GM23248 (cell line): ENCODE measurements around the gene TCF4. TPM values are rescaled to one million over a fixed set of nuclear protein-coding genes. Genes with fewer than 3 reads are reported as not detected.

Experiments used
- DNase-seq: peaks from one replicate; pipeline ENCODE4 v3.0.0-alpha.2; 2015
- H2AFZ ChIP-seq: fragments of 200-600 bp; sonication (generic); 2 replicates; pipeline ENCODE4 v1.6.1; 2016; ENCODE audit warnings: antibody characterized with exemption
- H3F3A ChIP-seq: fragments of 200-600 bp; sonication (generic); 2 replicates; pipeline ENCODE4 v1.6.1; 2016; ENCODE audit warnings: mild to moderate bottlenecking, antibody characterized with exemption, mixed run types; ENCODE audit not compliant: insufficient read depth
- H3K27ac ChIP-seq: fragments of 200-600 bp; sonication (generic); 2 replicates; pipeline ENCODE4 v1.5.1; 2016; ENCODE audit warnings: mild to moderate bottlenecking
- H3K27me3 ChIP-seq: fragments of 200-600 bp; sonication (generic); replicated peaks from 2 replicates; pipeline ENCODE4 v1.6.1; 2016; ENCODE audit warnings: mild to moderate bottlenecking; ENCODE audit not compliant: insufficient read depth
- H3K36me3 ChIP-seq: fragments of 200-600 bp; sonication (generic); 2 replicates; pipeline ENCODE4 v1.6.1; 2016; ENCODE audit warnings: low read depth, mild to moderate bottlenecking
- H3K4me1 ChIP-seq: fragments of 200-600 bp; sonication (generic); 2 replicates; pipeline ENCODE4 v1.6.1; 2016; ENCODE audit warnings: mild to moderate bottlenecking; ENCODE audit not compliant: insufficient read depth
- H3K4me2 ChIP-seq: fragments of 200-600 bp; sonication (generic); one replicate; pipeline ENCODE4 v1.6.1; 2016; ENCODE audit warnings: mild to moderate bottlenecking; ENCODE audit not compliant: unreplicated experiment
- H3K4me3 ChIP-seq: fragments of 200-600 bp; sonication (generic); 2 replicates; pipeline ENCODE4 v1.5.1; 2016; ENCODE audit warnings: mild to moderate bottlenecking
- H3K79me2 ChIP-seq: fragments of 200-600 bp; sonication (generic); 2 replicates; pipeline ENCODE4 v1.6.1; 2016; ENCODE audit warnings: mild to moderate bottlenecking; ENCODE audit not compliant: insufficient read depth
- H3K9ac ChIP-seq: fragments of 200-600 bp; sonication (generic); 2 replicates; pipeline ENCODE4 v1.6.1; 2016; ENCODE audit warnings: mild to moderate bottlenecking
- H3K9me2 ChIP-seq: fragments of 200-600 bp; sonication (generic); 2 replicates; pipeline ENCODE4 v1.6.1; 2016; ENCODE audit warnings: mixed run types, mild to moderate bottlenecking, moderate library complexity; ENCODE audit not compliant: insufficient read depth
- H3K9me3 ChIP-seq: fragments of 200-600 bp; sonication (generic); one replicate; pipeline ENCODE4 v1.6.1; 2017; ENCODE audit warnings: low read depth
- H4K20me1 ChIP-seq: fragments of 200-600 bp; sonication (generic); 2 replicates; pipeline ENCODE4 v1.6.0; 2016; ENCODE audit not compliant: insufficient read depth
- EZH2 ChIP-seq: fragments of 200-600 bp; sonication (generic); IDR thresholded peaks from 2 replicates; pipeline ENCODE4 v1.6.1; 2018; ENCODE audit warnings: antibody characterized with exemption, mild to moderate bottlenecking; ENCODE audit not compliant: insufficient read depth, poor library complexity, severe bottlenecking
- EZH2phosphoT487 ChIP-seq: fragments of 200-600 bp; sonication (generic); IDR thresholded peaks from 2 replicates; pipeline ENCODE4 v1.6.1; 2018; ENCODE audit warnings: antibody characterized with exemption, moderate library complexity, mild to moderate bottlenecking, low read depth; ENCODE audit not compliant: insufficient read depth
- WGBS, 2 experiments: methylation state at CpG; one replicate each; pipeline ENCODE4 v1.1.6; 2015 to 2017; ENCODE audit warnings: low lambda C conversion rate in 2 of 2, low coverage in 1 of 2; ENCODE audit errors: missing lambda C conversion rate in 2 of 2; 5-methylcytosine and 5-hydroxymethylcytosine counted together
- in situ Hi-C: fragments of 300-500 bp; cut with MboI; formaldehyde crosslinking; loops from 2 replicates; pipeline ENCODE4 v1.15.0; 2020
- polyA plus RNA-seq: library from polyadenylated mRNA; unstranded; fragments of >200 nt; fragmentation: Nextera tagmentation; extraction: Ambion mirVana; gene quantifications from 2 replicates; pipeline ENCODE4 v1.2.1, GENCODE V29; 2016
- total RNA-seq: library from RNA; depleted of rRNA; stranded (reverse); fragments of >200 nt; shearing (Covaris generic); gene quantifications from 2 replicates; pipeline ENCODE4 v1.2.3, GENCODE V29; 2014

Gene TCF4
- total and polyA plus RNA-seq, 2 experiments from 2014 or later, result 54.5 to 59.3 TPM

GRCh38 chr18:55396979-55397378 lies 191.0 kb downstream of the TCF4 start:
- no peak for DNase-seq
- no peaks in the 10 kb centered on the region for H3K36me3 ChIP-seq
- H3K79me2 ChIP-seq, result peaks cover 84% of the 10 kb centered on the region
- in situ Hi-C loops, result no loop called here
- peaks cover 47% of the 10 kb centered on the region for H3F3A ChIP-seq
- no peak overlapping the region for H3K27ac ChIP-seq
- H3K9ac ChIP-seq, result no peak overlapping the region
- no peaks in the 10 kb centered on the region for H3K9me3 ChIP-seq
- H3K27me3 ChIP-seq, result no peaks in the 10 kb centered on the region
- H2AFZ ChIP-seq, result no peak overlapping the region
- no peaks in the 10 kb centered on the region for H4K20me1 ChIP-seq
- no peaks in the 10 kb centered on the region for H3K9me2 ChIP-seq
- no peak overlapping the region for H3K4me3 ChIP-seq
- TF ChIP-seq EZH2phosphoT487, result no peak
- TF ChIP-seq EZH2, result no peak
- no peak overlapping the region for H3K4me2 ChIP-seq
- WGBS, 2 experiments, result 40 to 51% methylated on average over 2 of the region's 2 CpGs
- peaks cover 41% of the 10 kb centered on the region for H3K4me1 ChIP-seq

GRCh38 chr18:55396267-55396905 lies 191.6 kb downstream of the TCF4 start:
- no peak overlapping the region for H3K9ac ChIP-seq
- H3K4me3 ChIP-seq, result no peak overlapping the region
- peaks cover 88% of the 10 kb centered on the region for H3K79me2 ChIP-seq
- no peaks in the 10 kb centered on the region for H3K9me3 ChIP-seq
- in situ Hi-C loops, result no loop called here
- H3K27ac ChIP-seq, result no peak overlapping the region
- peaks cover 40% of the 10 kb centered on the region for H3K4me1 ChIP-seq
- H3K9me2 ChIP-seq, result no peaks in the 10 kb centered on the region
- H3K36me3 ChIP-seq, result no peaks in the 10 kb centered on the region
- H2AFZ ChIP-seq, result no peak overlapping the region
- TF ChIP-seq EZH2 (no peak), EZH2phosphoT487 (no peak)
- 75 to 76% methylated on average over 3 of the region's 3 CpGs for WGBS, 2 experiments
- H3K4me2 ChIP-seq, result no peak overlapping the region
- peaks cover 41% of the 10 kb centered on the region for H3F3A ChIP-seq
- H3K27me3 ChIP-seq, result no peaks in the 10 kb centered on the region
- no peaks in the 10 kb centered on the region for H4K20me1 ChIP-seq
- DNase-seq, result no peak

GRCh38 chr18:55395799-55396198 lies 192.2 kb downstream of the TCF4 start:
- Histone ChIP-seq H3K4me2 (no peak overlapping the region), H3F3A (peaks cover 35% of the 10 kb centered on the region), H3K9me3 (no peaks in the 10 kb centered on the region), H3K4me3 (no peak overlapping the region), H4K20me1 (no peaks in the 10 kb centered on the region), H3K36me3 (no peaks in the 10 kb centered on the region), H2AFZ (no peak overlapping the region), H3K27ac (no peak overlapping the region), H3K27me3 (no peaks in the 10 kb centered on the region), H3K79me2 (peaks cover 93% of the 10 kb centered on the region), H3K9me2 (no peaks in the 10 kb centered on the region), H3K4me1 (peaks cover 37% of the 10 kb centered on the region), H3K9ac (no peak overlapping the region)
- 92% methylated on average over 6 of the region's 6 CpGs for WGBS, 2 experiments
- no peak for DNase-seq
- no peak for TF ChIP-seq EZH2
- no peak for TF ChIP-seq EZH2phosphoT487
- in situ Hi-C loops, result no loop called here

- Histone ChIP-seq H3K9ac (no peak overlapping the region), H3K79me2 (peaks cover 98% of the 10 kb centered on the region), H3K27me3 (no peaks in the 10 kb centered on the region), H3K36me3 (no peaks in the 10 kb centered on the region), H3K4me2 (no peak overlapping the region), H4K20me1 (no peaks in the 10 kb centered on the region), H2AFZ (no peak overlapping the region), H3F3A (no peaks in the 10 kb centered on the region), H3K27ac (no peak overlapping the region), H3K9me3 (no peaks in the 10 kb centered on the region), H3K4me1 (peaks cover 6% of the 10 kb centered on the region; the same call in 1 of the 2 replicates), H3K9me2 (no peaks in the 10 kb centered on the region), H3K4me3 (no peak overlapping the region)
- whole genome bisulfite sequencing, 2 experiments, result 79 to 86% methylated on average over 4 of the region's 4 CpGs
- no peak for DNase-seq
- in situ Hi-C loops, result no loop called here
- TF ChIP-seq EZH2 (no peak), EZH2phosphoT487 (no peak)
These were observed 197.1 kb downstream of the TCF4 start for GRCh38 chr18:55390898-55391297.
